ENCODE data around the gene YIPF3. TPM values are rescaled to one million over a fixed set of nuclear protein-coding genes. Genes with fewer than 3 reads are reported as not detected.
"Not testable (repeated sequence)": the region's sequence is repeated elsewhere in the genome, so short reads cannot be mapped to it uniquely, and the experiment has no call there.

Gene YIPF3
- total RNA-seq, 1 donor from 2014 or later, result 54.3 TPM

- Histone ChIP-seq H3K4me1 (ENCODE audit: control insufficient read depth in 3 of 3, insufficient read depth in 3 of 3, low read length in 3 of 3) (peaks cover 4 to 24% (median 17%) of the 10 kb centered on the region in 3 donors), H3K9ac (ENCODE audit: low read depth in 1 of 3, low read length in 3 of 3) (no peak overlapping the region), H3K27ac (ENCODE audit: low read depth, low read length) (no peak overlapping the region), H3K4me3 (ENCODE audit: low read length in 3 of 3) (no peak overlapping the region), H3K36me3 (ENCODE audit: control insufficient read depth in 3 of 3, insufficient read depth in 3 of 3, low read length in 3 of 3) (peaks cover 61 to 64% (median 63%) of the 10 kb centered on the region in 3 donors), H3K27me3 (ENCODE audit: control insufficient read depth in 3 of 3, insufficient read depth in 3 of 3, low read length in 3 of 3) (peaks cover 0 to 12% (median 8%) of the 10 kb centered on the region in 3 donors), H3K9me3 (ENCODE audit: control insufficient read depth in 3 of 3, low read length in 3 of 3) (no peaks in the 10 kb centered on the region)
Observed at GRCh38 chr6:43503443-43503842, 13.3 kb downstream of the YIPF3 start.

- H3K9me3 ChIP-seq (ENCODE audit: control insufficient read depth in 3 of 3, low read length in 3 of 3), result no peaks in the 10 kb centered on the region
- peaks cover 63 to 72% (median 68%) of the 10 kb centered on the region in 3 donors for H3K36me3 ChIP-seq (ENCODE audit: control insufficient read depth in 3 of 3, insufficient read depth in 3 of 3, low read length in 3 of 3)
- no peak overlapping the region for H3K27ac ChIP-seq (ENCODE audit: low read depth, low read length)
- no peak overlapping the region for H3K9ac ChIP-seq (ENCODE audit: low read depth in 1 of 3, low read length in 3 of 3)
- H3K27me3 ChIP-seq (ENCODE audit: control insufficient read depth in 3 of 3, insufficient read depth in 3 of 3, low read length in 3 of 3), result peaks cover 0 to 4% (median 3%) of the 10 kb centered on the region in 3 donors
- peaks cover 4 to 25% (median 17%) of the 10 kb centered on the region in 3 donors for H3K4me1 ChIP-seq (ENCODE audit: control insufficient read depth in 3 of 3, insufficient read depth in 3 of 3, low read length in 3 of 3)
- no peak overlapping the region for H3K4me3 ChIP-seq (ENCODE audit: low read length in 3 of 3)
Observed at GRCh38 chr6:43502666-43503065, 14.1 kb downstream of the YIPF3 start.

- Histone ChIP-seq H3K4me3 (ENCODE audit: low read length in 3 of 3) (no peak overlapping the region), H3K4me1 (ENCODE audit: control insufficient read depth in 3 of 3, insufficient read depth in 3 of 3, low read length in 3 of 3) (peaks cover 6 to 31% (median 22%) of the 10 kb centered on the region in 3 donors), H3K9ac (ENCODE audit: low read depth in 1 of 3, low read length in 3 of 3) (no peak overlapping the region), H3K27me3 (ENCODE audit: control insufficient read depth in 3 of 3, insufficient read depth in 3 of 3, low read length in 3 of 3) (no peaks in the 10 kb centered on the region), H3K9me3 (ENCODE audit: control insufficient read depth in 3 of 3, low read length in 3 of 3) (no peaks in the 10 kb centered on the region), H3K27ac (ENCODE audit: low read depth, low read length) (no peak overlapping the region), H3K36me3 (ENCODE audit: control insufficient read depth in 3 of 3, insufficient read depth in 3 of 3, low read length in 3 of 3) (peaks cover 64 to 77% (median 68%) of the 10 kb centered on the region in 3 donors)
Observed at GRCh38 chr6:43500921-43501320, 15.8 kb downstream of the YIPF3 start.

GRCh38 chr6:43499028-43499815 is 17.5 kb downstream of the YIPF3 start:
- peak overlapping the region; percentile 13 for H3K27ac ChIP-seq (ENCODE audit: low read depth, low read length)
- peaks cover 18 to 47% (median 33%) of the 10 kb centered on the region in 3 donors for H3K4me1 ChIP-seq (ENCODE audit: control insufficient read depth in 3 of 3, insufficient read depth in 3 of 3, low read length in 3 of 3)
- no peaks in the 10 kb centered on the region for H3K27me3 ChIP-seq (ENCODE audit: control insufficient read depth in 3 of 3, insufficient read depth in 3 of 3, low read length in 3 of 3)
- no peaks in the 10 kb centered on the region for H3K9me3 ChIP-seq (ENCODE audit: control insufficient read depth in 3 of 3, low read length in 3 of 3)
- H3K36me3 ChIP-seq (ENCODE audit: control insufficient read depth in 3 of 3, insufficient read depth in 3 of 3, low read length in 3 of 3), result peaks cover 55 to 61% (median 58%) of the 10 kb centered on the region in 3 donors
- no peak overlapping the region for H3K9ac ChIP-seq (ENCODE audit: low read depth in 1 of 3, low read length in 3 of 3)
- H3K4me3 ChIP-seq (ENCODE audit: low read length in 3 of 3), result no peak overlapping the region

- not testable (repeated sequence) for H3K27ac ChIP-seq (ENCODE audit: low read depth, low read length); H3K9me3 ChIP-seq (ENCODE audit: control insufficient read depth in 3 of 3, low read length in 3 of 3); H3K9ac ChIP-seq (ENCODE audit: low read depth in 1 of 3, low read length in 3 of 3); H3K4me3 ChIP-seq (ENCODE audit: low read length in 3 of 3); H3K27me3 ChIP-seq (ENCODE audit: control insufficient read depth in 3 of 3, insufficient read depth in 3 of 3, low read length in 3 of 3)
- Histone ChIP-seq H3K36me3 (ENCODE audit: control insufficient read depth in 3 of 3, insufficient read depth in 3 of 3, low read length in 3 of 3) (peaks cover 49 to 56% (median 52%) of the 10 kb centered on the region in 3 donors), H3K4me1 (ENCODE audit: control insufficient read depth in 3 of 3, insufficient read depth in 3 of 3, low read length in 3 of 3) (peaks cover 20 to 56% (median 42%) of the 10 kb centered on the region in 3 donors)
Observed at GRCh38 chr6:43498291-43498690, 18.4 kb downstream of the YIPF3 start.

- Histone ChIP-seq H3K4me3 (ENCODE audit: low read length in 3 of 3) (no peak overlapping the region), H3K27ac (ENCODE audit: low read depth, low read length) (no peak overlapping the region), H3K27me3 (ENCODE audit: control insufficient read depth in 3 of 3, insufficient read depth in 3 of 3, low read length in 3 of 3) (no peaks in the 10 kb centered on the region), H3K9ac (ENCODE audit: low read depth in 1 of 3, low read length in 3 of 3) (no peak overlapping the region), H3K4me1 (ENCODE audit: control insufficient read depth in 3 of 3, insufficient read depth in 3 of 3, low read length in 3 of 3) (peaks cover 26 to 62% (median 48%) of the 10 kb centered on the region in 3 donors), H3K36me3 (ENCODE audit: control insufficient read depth in 3 of 3, insufficient read depth in 3 of 3, low read length in 3 of 3) (peaks cover 43 to 50% (median 46%) of the 10 kb centered on the region in 3 donors), H3K9me3 (ENCODE audit: control insufficient read depth in 3 of 3, low read length in 3 of 3) (no peaks in the 10 kb centered on the region)
Observed at GRCh38 chr6:43497689-43498088, 19.0 kb downstream of the YIPF3 start.

- Histone ChIP-seq H3K9me3 (ENCODE audit: control insufficient read depth in 3 of 3, low read length in 3 of 3) (no peaks in the 10 kb centered on the region), H3K9ac (ENCODE audit: low read depth in 1 of 3, low read length in 3 of 3) (no peak overlapping the region), H3K36me3 (ENCODE audit: control insufficient read depth in 3 of 3, insufficient read depth in 3 of 3, low read length in 3 of 3) (peaks cover 36 to 44% (median 40%) of the 10 kb centered on the region in 3 donors), H3K27ac (ENCODE audit: low read depth, low read length) (no peak overlapping the region), H3K4me1 (ENCODE audit: control insufficient read depth in 3 of 3, insufficient read depth in 3 of 3, low read length in 3 of 3) (peaks cover 33 to 68% (median 54%) of the 10 kb centered on the region in 3 donors), H3K27me3 (ENCODE audit: control insufficient read depth in 3 of 3, insufficient read depth in 3 of 3, low read length in 3 of 3) (no peaks in the 10 kb centered on the region), H3K4me3 (ENCODE audit: low read length in 3 of 3) (no peak overlapping the region)
Observed at GRCh38 chr6:43497129-43497396, 19.7 kb downstream of the YIPF3 start.

GRCh38 chr6:43496370-43497128 is 20.2 kb downstream of the YIPF3 start:
- H3K27ac ChIP-seq (ENCODE audit: low read depth, low read length), result no peak overlapping the region
- H3K27me3 ChIP-seq (ENCODE audit: control insufficient read depth in 3 of 3, insufficient read depth in 3 of 3, low read length in 3 of 3), result no peaks in the 10 kb centered on the region
- peaks cover 34 to 43% (median 36%) of the 10 kb centered on the region in 3 donors for H3K36me3 ChIP-seq (ENCODE audit: control insufficient read depth in 3 of 3, insufficient read depth in 3 of 3, low read length in 3 of 3)
- no peak overlapping the region for H3K4me3 ChIP-seq (ENCODE audit: low read length in 3 of 3)
- H3K9ac ChIP-seq (ENCODE audit: low read depth in 1 of 3, low read length in 3 of 3), result no peak overlapping the region
- peaks cover 38 to 73% (median 59%) of the 10 kb centered on the region in 3 donors for H3K4me1 ChIP-seq (ENCODE audit: control insufficient read depth in 3 of 3, insufficient read depth in 3 of 3, low read length in 3 of 3)
- H3K9me3 ChIP-seq (ENCODE audit: control insufficient read depth in 3 of 3, low read length in 3 of 3), result no peaks in the 10 kb centered on the region

- Histone ChIP-seq H3K27ac (ENCODE audit: low read depth, low read length) (no peak overlapping the region), H3K9me3 (ENCODE audit: control insufficient read depth in 3 of 3, low read length in 3 of 3) (no peaks in the 10 kb centered on the region), H3K36me3 (ENCODE audit: control insufficient read depth in 3 of 3, insufficient read depth in 3 of 3, low read length in 3 of 3) (peaks cover 24 to 33% (median 26%) of the 10 kb centered on the region in 3 donors), H3K4me1 (ENCODE audit: control insufficient read depth in 3 of 3, insufficient read depth in 3 of 3, low read length in 3 of 3) (peaks cover 39 to 72% (median 59%) of the 10 kb centered on the region in 3 donors), H3K9ac (ENCODE audit: low read depth in 1 of 3, low read length in 3 of 3) (peak overlapping the region in 2 of 3 donors; percentile 3 to 11), H3K4me3 (ENCODE audit: low read length in 3 of 3) (no peak overlapping the region), H3K27me3 (ENCODE audit: control insufficient read depth in 3 of 3, insufficient read depth in 3 of 3, low read length in 3 of 3) (no peaks in the 10 kb centered on the region)
Observed at GRCh38 chr6:43495409-43495941, 21.3 kb downstream of the YIPF3 start.
